Panc1 (cell line): ENCODE measurements around the gene BRINP2.

Source experiments
- REST ChIP-seq, 2 experiments: IDR thresholded peaks; 2 replicates each; pipeline ENCODE4 v1.6.1; 2011 to 2012; ENCODE audit warnings: low read depth in 2 of 2, control low read depth in 1 of 2, low read length in 1 of 2, mild to moderate bottlenecking in 1 of 2, moderate library complexity in 1 of 2; ENCODE audit not compliant: insufficient read depth in 1 of 2
- TF ChIP-seq, protein P1 (sequence below): fragments of 450-650 bp; IDR thresholded peaks from 2 replicates; pipeline ENCODE4 v1.5.1; 2017; ENCODE audit warnings: mild to moderate bottlenecking

DNA sequence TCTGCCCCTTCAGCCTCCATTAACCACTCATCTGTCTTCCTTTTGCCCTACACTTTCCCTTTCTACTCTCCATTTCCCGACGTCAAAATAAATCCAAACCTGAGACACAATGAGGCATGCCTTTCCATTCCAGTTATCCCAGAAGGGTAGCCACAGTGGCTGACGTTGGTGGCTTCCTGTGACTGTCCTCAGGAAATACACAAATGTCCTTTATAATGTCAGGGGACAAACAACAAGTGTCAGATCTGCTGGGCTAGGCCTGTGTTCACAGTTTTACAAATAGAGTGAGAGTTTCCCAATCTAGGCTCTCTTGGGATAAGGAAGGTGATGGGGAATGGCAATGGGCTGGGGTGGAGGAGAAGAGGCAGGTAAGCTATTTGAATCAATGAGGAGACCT lies 135.3 kb downstream of the BRINP2 start:
- TF ChIP-seq, protein P1, sequence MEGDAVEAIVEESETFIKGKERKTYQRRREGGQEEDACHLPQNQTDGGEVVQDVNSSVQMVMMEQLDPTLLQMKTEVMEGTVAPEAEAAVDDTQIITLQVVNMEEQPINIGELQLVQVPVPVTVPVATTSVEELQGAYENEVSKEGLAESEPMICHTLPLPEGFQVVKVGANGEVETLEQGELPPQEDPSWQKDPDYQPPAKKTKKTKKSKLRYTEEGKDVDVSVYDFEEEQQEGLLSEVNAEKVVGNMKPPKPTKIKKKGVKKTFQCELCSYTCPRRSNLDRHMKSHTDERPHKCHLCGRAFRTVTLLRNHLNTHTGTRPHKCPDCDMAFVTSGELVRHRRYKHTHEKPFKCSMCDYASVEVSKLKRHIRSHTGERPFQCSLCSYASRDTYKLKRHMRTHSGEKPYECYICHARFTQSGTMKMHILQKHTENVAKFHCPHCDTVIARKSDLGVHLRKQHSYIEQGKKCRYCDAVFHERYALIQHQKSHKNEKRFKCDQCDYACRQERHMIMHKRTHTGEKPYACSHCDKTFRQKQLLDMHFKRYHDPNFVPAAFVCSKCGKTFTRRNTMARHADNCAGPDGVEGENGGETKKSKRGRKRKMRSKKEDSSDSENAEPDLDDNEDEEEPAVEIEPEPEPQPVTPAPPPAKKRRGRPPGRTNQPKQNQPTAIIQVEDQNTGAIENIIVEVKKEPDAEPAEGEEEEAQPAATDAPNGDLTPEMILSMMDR, result no peak
- TF ChIP-seq REST (IDR thresholded peaks at IDR 0.05; ENCODE audit: insufficient read depth in 1 of 2, low read depth in 2 of 2, low read length in 1 of 2), result no peak
